Nephron progenitor cell (in vitro differentiated cells): ENCODE data around the gene PEX16.
"Not testable (repeated sequence)": the region's sequence is repeated elsewhere in the genome, so short reads cannot be mapped to it uniquely, and the experiment has no call there.

Experiments
- DNase-seq: peaks from one replicate; pipeline ENCODE4 v3.0.0; 2021
- H3K27ac Mint-ChIP-seq: 2 replicates; pipeline ENCODE4 v1.8.0; 2021; ENCODE audit warnings: mild to moderate bottlenecking, moderate library complexity, mixed read lengths
- H3K27me3 Mint-ChIP-seq: 2 replicates; pipeline ENCODE4 v1.8.0; 2021; ENCODE audit warnings: mild to moderate bottlenecking, low read depth, mixed read lengths; ENCODE audit not compliant: poor library complexity
- H3K36me3 Mint-ChIP-seq: 2 replicates; pipeline ENCODE4 v1.8.0; 2021; ENCODE audit warnings: low read depth, mixed read lengths
- H3K4me1 Mint-ChIP-seq: 2 replicates; pipeline ENCODE4 v1.8.0; 2021; ENCODE audit warnings: mixed read lengths
- H3K4me3 Mint-ChIP-seq: 2 replicates; pipeline ENCODE4 v1.8.0; 2021; ENCODE audit warnings: mild to moderate bottlenecking, moderate library complexity, mixed read lengths
- H3K9me3 Mint-ChIP-seq: 2 replicates; pipeline ENCODE4 v1.8.0; 2021; ENCODE audit warnings: mild to moderate bottlenecking, moderate library complexity, mixed read lengths
- CTCF ChIP-seq: fragments of 200-600 bp; sonication (generic); IDR thresholded peaks from 2 replicates; pipeline ENCODE4 v1.5.0; 2021; ENCODE audit warnings: antibody characterized with exemption

PEX16 gene

DNA sequence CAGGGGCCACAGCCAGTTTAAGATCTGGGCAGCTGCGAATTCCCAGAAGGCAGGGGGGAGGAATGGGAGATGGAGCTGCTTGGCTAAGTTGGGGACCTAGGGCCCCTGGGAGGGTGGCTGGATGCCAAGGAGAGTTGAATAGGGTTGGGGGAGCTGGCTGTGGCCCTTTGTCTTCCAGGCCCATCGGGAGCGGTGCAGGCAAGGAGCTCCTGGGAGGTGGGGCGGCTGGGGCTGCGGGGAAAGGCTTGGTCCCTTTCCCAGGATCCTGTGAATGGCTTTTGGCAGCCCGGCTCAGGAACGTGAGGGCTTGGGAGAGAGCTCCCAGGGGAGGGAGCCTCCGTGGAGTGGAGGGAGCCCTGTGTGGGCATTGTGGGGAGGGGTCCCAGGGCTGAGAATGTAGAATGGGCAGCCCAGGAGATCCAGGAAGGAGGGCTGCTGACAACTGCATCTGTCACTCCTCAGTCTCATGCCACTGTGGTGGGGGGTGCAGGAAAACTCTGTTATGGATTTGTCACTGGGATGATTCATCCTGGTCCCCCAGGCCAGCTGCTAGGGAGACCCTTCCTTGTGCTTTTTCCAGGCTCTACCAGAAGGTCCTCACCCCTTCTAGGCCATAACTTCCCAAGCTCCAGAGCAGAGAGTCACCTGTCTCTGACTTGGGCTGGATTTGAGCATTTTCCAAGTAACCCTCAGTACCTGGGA is 16.6 kb downstream of the PEX16 start:
- DNase-seq = no peak
- H3K9me3 Mint-ChIP-seq = no peaks in the 10 kb centered on the region
- H3K27ac Mint-ChIP-seq = no peak overlapping the region
- no peak for TF ChIP-seq CTCF
- peak overlapping the region; percentile 86 for H3K4me3 Mint-ChIP-seq
- no peaks in the 10 kb centered on the region for H3K36me3 Mint-ChIP-seq
- peaks cover 6% of the 10 kb centered on the region for H3K27me3 Mint-ChIP-seq
- H3K4me1 Mint-ChIP-seq = peaks cover 51% of the 10 kb centered on the region

DNA sequence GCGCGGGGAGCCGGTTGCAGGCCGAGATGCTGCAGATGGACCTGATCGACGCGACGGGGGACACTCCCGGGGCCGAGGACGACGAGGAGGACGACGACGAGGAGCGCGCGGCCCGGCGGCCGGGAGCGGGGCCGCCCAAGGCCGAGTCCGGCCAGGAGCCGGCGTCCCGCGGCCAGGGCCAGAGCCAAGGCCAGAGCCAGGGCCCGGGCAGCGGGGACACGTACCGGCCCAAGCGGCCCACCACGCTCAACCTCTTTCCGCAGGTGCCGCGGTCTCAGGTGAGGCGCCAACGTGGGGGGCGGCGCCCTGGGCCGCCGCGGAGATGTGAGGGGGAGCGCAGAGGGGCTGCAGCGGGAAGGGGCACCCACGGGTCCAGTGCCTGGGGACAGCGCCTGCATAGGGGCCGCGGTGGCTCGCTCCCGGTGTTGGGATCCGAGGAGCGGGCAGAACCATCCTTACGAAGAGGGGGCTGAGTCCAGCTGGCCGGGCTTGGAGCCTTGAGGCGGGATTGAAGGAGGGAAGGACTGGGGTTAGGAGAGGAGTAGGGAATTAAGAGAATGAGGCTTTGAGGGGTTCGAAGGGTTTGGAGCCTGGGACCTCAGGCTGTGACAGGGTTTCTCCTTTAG is 17.4 kb downstream of the PEX16 start:
- peak overlapping the region; percentile 86 for H3K4me3 Mint-ChIP-seq
- not testable (repeated sequence) for H3K36me3 Mint-ChIP-seq, H3K9me3 Mint-ChIP-seq, H3K27me3 Mint-ChIP-seq
- peak overlapping the region; percentile 57 for H3K27ac Mint-ChIP-seq
- peak; percentile 40 for DNase-seq
- peaks cover 55% of the 10 kb centered on the region for H3K4me1 Mint-ChIP-seq

GRCh38 chr11:45899448-45900174 is 18.1 kb downstream of the PEX16 start:
- Mint-ChIP-seq H3K36me3 (no peaks in the 10 kb centered on the region), H3K4me1 (peaks cover 62% of the 10 kb centered on the region), H3K27ac (peak overlapping the region; percentile 98), H3K27me3 (peaks cover 7% of the 10 kb centered on the region), H3K9me3 (no peaks in the 10 kb centered on the region), H3K4me3 (peak overlapping the region; percentile 78)
- peak; percentile 92 for DNase-seq
- TF ChIP-seq CTCF = no peak

DNA sequence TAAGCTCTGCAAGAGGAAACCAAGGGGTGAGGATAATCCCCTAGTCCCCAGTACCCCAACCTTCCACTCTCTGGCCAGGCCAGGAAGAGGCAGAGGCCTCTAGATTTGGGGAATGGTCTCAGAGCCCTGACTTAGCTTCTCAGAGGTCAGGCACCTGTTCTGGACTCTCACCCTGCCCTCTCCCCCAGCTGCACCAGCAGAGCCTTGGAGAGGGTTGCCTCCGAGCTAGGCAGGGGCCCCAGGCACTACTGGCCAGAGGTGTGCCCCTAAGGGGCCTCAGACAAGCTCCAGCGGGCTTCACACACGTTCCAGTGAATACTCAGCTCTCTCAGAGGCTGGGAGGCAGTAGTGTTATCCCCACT is 18.6 kb downstream of the PEX16 start:
- peak overlapping the region; percentile 78 for H3K4me3 Mint-ChIP-seq
- no peak for TF ChIP-seq CTCF
- no peaks in the 10 kb centered on the region for H3K36me3 Mint-ChIP-seq
- peak overlapping the region; percentile 98 for H3K27ac Mint-ChIP-seq
- no peaks in the 10 kb centered on the region for H3K9me3 Mint-ChIP-seq
- peaks cover 8% of the 10 kb centered on the region for H3K27me3 Mint-ChIP-seq
- H3K4me1 Mint-ChIP-seq = peaks cover 67% of the 10 kb centered on the region
- no peak for DNase-seq

DNA sequence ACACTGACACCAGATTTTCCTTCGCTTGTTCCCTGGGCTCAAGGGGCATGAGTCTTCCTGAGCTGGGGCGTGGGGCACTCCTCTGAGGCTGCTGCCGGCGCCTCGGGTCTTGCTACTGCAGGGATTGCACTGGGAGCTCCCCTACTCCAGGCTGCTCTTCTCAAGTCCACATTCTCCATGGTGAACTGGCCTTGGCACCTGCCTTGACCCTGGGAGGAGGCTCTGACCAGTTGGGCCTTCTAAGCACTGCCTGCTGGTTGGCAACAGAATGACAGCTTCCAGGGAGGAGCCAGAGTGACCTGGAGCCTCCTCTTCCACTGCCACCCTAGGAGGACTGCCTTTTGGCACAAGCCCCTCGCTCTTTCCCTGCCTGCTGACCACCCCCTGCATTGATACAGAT is 20.1 kb downstream of the PEX16 start:
- H3K9me3 Mint-ChIP-seq = no peaks in the 10 kb centered on the region
- H3K4me3 Mint-ChIP-seq = peak overlapping the region; percentile 30

More for the DNA sequence above, 20.1 kb downstream of the PEX16 start:
- Mint-ChIP-seq H3K4me1 (peaks cover 75% of the 10 kb centered on the region), H3K27ac (no peak overlapping the region), H3K36me3 (no peaks in the 10 kb centered on the region), H3K27me3 (peaks cover 8% of the 10 kb centered on the region)
- no peak for TF ChIP-seq CTCF
- DNase-seq = no peak
